NCI-H1930 (cell line): Measurements from ENCODE around the gene ARMH1.

ENCODE experiments used
- DNase-seq, 2 experiments: peaks; one replicate each; lab custom pipeline; 2025; lab: John Stamatoyannopoulos, UW

ARMH1 gene

DNA sequence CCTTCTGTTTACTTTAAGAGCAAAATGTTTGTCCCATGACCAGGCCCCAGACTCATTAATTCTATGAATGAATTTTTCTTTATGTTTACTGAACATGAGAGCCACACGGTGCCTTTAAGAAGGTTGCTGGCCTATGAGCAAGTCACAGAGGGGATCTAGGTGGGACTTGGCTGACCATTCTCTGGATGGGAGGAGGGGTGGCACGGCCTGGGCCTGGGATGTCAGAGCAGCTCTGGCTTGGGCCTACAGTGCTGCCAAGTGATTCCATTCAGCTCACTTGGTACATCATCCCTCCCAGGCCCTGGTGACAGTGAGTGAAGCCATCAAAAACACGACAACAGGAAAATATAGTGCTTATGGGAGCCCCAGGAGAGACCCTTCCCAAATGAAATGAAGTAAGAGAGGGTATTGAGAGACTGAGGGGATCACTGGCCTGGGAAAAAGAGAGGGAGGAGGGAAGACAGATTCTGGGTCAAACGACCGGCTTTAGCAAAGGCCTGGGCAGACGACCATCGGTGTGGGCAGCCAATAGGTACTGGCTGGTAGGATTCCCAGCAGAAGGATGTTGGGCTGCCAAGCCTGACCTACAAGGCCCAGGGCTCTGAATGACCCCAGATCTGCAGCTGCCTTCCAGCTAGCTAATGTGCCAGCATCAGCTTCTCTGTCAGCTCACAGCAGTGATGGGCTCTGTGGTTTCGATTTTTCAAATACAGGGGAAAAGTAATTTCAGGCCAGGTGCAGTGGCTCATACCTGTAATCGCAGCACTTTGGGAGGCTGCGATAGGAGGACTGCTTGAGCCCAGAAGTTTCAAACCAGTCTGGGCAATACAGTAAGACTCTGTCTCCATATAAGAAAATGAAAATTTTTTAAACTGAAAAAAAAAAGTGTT, 3.5 kb upstream of the ARMH1 start:
- DNase-seq: no peak

DNA sequence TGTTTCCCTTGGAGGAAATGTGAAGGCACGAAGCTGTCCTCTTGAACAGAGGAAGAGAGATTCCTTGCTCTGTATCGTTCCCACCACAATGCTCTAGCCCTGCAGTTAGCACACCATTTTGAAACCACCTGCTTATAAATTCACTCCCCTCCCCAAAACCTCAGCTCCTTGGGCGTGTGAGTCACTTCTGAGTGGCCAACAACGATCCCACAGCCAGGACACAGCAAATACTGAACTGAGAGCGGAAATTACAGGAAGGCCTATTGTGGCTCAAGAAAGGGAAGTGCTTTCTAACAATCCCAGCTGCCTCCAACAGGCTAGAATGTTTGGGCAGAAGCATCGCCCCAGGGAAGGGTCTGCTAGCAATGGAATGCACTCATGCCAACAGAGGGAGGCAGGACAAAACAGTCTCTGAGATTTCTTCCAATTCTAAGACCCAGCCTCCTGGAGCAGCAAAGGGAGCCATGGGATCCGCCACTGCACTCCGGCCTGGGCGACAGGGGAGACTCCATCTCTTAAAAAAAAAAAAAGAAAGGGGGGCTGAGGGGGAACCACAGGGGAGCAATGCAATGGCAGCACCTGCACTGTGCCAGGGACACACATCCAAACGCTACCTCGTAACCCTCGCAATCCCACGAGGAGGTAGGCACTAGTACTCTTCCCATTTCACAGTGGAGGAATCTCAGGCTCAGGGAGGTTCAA, 2.1 kb upstream of the ARMH1 start:
- DNase-seq: no peak

- no peak for DNase-seq
These were observed 1.4 kb upstream of the ARMH1 start for GRCh38 chr1:44672961-44673674.

GRCh38 chr1:44673675-44674112, 820 bp upstream of the ARMH1 start:
- no peak for DNase-seq

DNA sequence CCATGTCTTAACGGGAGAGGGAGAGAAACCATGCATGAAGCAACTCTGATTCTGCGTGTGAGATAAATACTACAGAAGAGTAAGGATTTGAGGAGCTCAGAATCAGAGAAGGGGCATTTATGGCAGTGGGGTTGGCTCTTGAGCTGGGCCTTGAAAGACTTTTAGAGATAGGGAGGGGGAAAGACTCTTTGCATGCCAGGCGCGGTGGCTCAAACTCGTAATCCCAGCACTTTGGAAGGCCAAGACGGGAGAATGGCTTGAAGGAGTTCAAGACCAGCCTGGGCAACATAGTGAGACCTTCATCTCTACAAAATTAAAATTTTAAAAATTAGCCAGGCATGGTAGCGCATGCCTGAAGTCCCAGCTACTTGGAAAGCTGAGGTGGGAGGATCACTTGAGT, 672 bp downstream of the ARMH1 start:
- no peak for DNase-seq

GRCh38 chr1:44676484-44677200, 2.1 kb downstream of the ARMH1 start:
- DNase-seq: no peak

DNA sequence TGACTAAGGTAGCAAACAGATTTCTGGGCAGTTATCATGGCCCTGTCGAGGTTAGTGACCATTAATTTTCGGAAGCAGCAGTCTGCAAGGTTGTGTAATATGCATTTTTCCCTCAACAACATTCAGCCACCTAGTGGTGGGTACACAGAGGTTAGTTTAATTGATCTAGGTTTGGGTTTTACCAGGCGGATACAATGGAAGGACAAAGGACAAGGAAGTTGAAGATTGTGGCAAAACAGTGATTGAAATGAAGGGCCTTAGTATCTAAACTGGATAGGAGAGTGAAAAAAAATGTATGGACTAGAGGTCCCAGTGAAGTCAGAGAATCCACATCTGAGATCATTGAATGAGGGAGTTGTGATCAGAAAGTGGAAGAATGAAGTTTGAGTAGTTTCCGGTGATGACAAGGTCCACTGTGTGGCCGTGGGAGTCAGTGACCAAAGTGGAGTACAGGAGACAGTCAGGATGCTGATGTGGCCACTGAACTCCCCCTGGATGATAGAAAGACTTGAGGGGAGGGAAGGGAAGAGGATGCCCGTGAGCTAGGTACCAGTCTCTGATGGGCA, 2.8 kb downstream of the ARMH1 start:
- DNase-seq: peak in 1 of 2 experiments; percentile 14

GRCh38 chr1:44678120-44678519, 3.6 kb downstream of the ARMH1 start:
- no peak for DNase-seq

- no peak for DNase-seq
These were observed 4.1 kb downstream of the ARMH1 start for GRCh38 chr1:44678626-44679025.

DNA sequence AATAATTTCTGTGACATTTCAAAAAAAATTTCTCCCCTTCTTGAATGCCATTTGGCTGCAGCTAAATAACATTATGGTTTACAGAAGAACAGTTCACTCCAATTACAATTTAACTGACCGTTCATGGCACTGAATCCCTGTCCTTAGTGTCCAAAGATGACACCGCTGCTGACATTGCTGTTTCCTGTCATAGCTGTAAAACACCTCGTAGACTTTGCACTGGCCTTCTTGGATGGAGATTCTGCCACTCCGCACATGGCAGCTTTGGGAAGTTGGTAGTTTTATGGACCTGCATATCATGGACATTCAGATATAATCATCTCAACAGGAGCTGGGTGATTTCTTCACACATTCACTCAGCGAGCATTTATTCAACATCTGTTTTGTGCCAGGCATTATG, 5.0 kb downstream of the ARMH1 start:
- no peak for DNase-seq

DNA sequence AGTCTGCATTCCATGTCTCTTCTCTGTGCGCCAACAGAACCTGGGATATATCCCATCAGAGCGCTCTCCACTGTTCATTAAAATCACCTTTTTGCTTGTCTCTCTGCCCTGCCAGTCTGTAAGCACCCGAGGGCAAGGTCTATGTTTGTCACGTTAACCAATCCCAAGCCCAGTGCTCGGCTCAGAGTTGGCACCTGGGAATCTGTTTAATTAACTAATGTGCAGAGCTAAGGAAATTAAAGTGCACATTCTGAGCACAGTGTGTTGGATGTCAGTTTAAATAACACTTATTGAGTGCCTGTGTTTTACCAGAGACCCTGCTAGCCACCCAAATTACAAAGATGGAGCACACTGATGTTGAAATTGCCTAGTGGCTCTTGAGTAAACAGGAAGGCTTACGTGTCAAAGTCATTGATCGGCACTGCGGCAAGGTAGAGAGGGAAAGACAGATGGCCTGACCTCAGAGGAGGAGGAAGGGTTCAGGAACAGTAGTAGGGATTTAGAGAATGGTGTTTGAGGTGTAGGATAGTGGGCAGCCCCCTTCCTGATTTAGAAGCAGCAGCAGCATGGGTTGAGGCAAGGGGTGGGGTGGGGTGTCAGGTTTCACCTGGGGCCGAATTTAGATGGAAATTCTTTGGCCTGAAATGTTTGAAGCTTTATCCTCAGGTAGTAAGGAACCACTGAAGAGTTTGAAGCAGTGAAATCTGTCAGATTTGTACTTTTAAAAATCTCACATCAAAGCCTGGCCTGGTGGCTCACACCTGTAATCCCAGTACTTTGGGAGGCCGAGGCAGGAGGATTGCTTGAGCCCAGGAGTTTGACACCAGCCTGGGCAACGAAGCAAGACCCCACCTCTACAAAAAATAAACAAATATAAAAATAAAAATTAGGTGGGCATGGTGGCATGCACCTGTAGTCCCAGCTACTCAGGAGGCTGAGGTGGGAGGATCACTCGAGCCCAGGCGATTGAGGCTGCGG, 7.7 kb downstream of the ARMH1 start:
- no peak for DNase-seq

DNA sequence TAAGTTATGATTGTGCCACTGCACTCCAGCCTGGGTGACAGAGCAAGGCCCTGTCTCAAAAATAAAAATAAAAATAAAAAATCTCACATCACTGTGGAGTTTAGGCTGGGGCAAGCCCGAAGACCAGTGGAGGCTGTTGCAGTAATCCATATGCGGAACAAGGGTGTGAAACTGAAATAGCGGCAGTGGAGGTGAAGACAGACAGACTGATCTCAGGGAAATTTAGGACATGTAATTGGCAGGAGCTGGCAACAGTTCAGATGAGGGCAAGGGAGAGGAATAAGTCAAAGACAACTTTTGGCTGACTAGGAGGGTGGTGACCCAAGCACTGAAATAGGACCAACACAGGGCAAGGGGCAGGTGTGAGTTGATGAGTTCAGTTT, 8.4 kb downstream of the ARMH1 start:
- no peak for DNase-seq

DNA sequence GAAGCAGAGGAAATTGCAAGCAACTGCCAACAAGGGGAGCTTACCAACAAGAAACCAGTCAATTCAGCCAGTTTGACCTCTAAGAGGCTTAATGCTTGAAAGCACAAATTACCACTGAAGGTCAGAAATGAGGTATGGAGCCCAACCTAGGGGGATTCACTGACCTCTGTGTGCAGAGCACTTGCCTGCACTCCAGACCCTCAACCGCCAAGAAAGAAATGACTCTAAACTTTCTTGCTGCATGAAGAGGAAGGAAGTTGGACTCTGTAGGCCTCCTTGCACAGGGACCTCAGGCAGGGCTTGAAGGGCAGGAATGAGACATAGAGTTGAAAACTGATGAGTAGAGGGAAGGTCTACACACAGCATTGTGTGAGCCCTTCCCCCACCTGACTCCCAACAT, 10.0 kb downstream of the ARMH1 start:
- DNase-seq: no peak

DNA sequence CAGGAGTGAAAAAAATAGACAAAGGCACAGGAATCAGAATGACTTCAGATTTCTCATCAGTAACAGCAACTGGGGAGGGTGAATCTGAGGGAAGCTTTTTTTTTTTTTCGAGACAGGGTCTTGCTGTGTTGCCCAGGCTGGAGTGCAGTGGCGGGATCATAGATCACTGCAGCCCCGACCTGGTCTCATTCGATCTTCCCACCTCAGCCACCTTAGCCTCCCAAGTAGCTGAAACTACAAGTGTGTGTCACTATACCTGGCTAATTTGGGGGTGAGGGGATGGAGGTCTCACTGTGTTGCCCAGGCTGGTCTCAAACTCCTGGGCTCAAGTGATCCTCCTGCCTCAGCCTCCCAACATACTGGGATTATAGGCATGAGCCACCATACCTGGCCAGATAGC, 10.7 kb downstream of the ARMH1 start:
- no peak for DNase-seq

- DNase-seq: no peak
These were observed 11.4 kb downstream of the ARMH1 start for GRCh38 chr1:44685881-44686280.

DNA sequence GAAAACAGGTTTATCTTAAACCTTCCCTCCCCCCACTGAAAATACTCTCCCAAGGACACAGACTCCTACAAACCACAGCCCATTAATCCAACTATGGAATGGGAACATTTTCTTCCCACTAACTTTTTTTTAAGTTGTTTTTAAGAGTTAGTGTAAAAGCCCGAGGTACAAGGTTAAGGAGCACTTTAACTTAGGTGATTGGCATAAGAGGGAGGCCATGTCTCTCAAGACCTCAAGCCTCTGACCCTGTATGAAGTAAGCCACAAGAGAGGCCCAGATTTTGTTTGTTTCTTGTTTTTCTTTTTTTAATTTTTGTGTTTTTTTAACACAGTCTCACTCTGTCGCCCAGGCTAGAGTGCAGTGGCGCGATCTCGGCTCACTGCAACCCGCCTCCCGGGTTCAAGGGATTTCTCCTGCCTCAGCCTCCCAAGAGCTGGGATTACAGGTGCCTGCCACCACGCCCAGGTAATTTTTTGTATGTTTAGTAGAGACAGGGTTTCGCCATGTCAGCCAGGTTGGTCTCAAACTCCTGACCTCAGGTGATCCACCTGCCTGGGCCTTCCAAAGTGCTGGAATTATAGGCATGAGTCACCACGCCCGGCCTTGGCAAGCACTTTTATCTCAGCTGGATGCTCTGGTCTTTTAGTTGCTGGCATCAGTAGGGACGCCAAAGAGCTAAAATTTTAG, 14.4 kb downstream of the ARMH1 start:
- no peak for DNase-seq

- DNase-seq: no peak
These were observed 14.9 kb downstream of the ARMH1 start for GRCh38 chr1:44689447-44689765.

- DNase-seq: no peak
These were observed 18.6 kb downstream of the ARMH1 start for GRCh38 chr1:44693159-44693558.

DNA sequence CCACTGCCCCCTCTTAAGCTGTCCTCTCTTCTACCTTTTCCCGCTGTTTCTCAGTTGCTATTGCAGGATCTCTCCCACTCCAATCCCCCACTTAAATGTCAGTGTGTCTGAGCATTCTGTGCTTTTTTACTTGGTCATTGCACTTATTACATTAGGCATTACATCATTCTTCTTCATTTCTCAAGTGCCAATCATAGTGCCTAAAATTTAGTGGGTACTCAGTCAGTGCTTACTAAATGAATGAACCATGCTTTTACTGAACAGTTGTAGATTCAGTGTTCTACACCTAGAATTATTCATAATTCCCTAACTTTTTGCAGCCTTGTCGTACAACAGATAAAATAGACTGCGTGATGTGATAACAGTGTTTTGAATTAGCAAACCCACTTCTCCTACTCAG, 19.4 kb downstream of the ARMH1 start:
- no peak for DNase-seq

DNA sequence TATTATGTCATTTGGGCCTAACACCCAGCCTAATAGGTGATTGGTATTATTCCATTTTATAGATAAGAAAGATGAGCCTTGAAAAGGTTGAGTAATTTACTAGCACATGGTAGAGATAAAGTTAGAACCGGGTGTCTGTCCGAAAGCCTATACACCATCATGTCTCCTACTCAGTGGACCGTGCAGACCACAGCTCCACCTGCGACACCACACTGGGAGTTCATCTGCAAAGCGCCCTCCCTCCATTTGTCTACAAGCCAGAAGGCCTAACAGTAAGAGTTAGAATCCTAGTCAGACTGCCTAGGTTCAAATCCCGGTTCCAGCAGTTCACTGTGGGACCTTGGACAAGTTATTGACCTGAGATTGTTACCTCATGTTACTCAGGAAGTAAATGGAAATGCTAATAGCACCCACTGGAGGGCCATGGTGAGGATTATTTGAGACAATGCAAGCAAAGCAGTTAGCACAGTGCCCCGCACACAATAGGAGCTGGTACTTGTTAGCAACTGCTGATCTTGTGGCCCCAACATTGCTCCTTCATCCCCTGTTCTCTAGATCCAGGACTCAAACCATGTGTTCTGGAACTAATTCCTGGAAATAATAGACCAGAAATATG, 20.5 kb downstream of the ARMH1 start:
- DNase-seq: no peak
